GM12878 (cell line): ENCODE data around the gene RACGAP1. TPM values are rescaled to one million over a fixed set of nuclear protein-coding genes. Genes with fewer than 3 reads are reported as not detected.

Source experiments
- polyA plus RNA-seq, 11 experiments: library from polyadenylated mRNA; depleted of rRNA in 4 of 11; unstranded in 6 of 11; stranded (reverse) in 5 of 11; fragments of >200 nt; fragmentation: Nextera tagmentation in 4 of 11; fragmentation: Illumina TruSeq in 1 of 11; extraction: Ambion mirVana in 4 of 11; extraction: Trizol in 1 of 11; gene quantifications; 1 replicate in 1 of 11; 2 replicates in 10 of 11; pipeline versions ENCODE4 v1.2.1 to v1.2.3, GENCODE V29; 2011 to 2016; ENCODE audit warnings: inconsistent platforms in 2 of 11, missing spikeins in 2 of 11, low read depth in 1 of 11
- total RNA-seq, 4 experiments: library from RNA; depleted of rRNA in 3 of 4; stranded (reverse); fragments of >200 nt in 3 of 4; fragmentation: Illumina TruSeq in 1 of 4; extraction: Trizol in 1 of 4; gene quantifications; 2 replicates each; pipeline versions ENCODE4 v1.2.1 to v1.2.3, GENCODE V29; 2013 to 2021

Gene RACGAP1
- total and polyA plus RNA-seq, 10 of the 15 experiments (the other 5 are each of a cell fraction or from before 2014, with no cell fraction given): 32.4 to 87.9 (median 76.2) TPM

Other genes starting within 250 kb of the RACGAP1 start
Only the 7 nearest of the 11 such genes appear.
- gene AQP2, start 74.8 kb downstream of the RACGAP1 start, total RNA-seq (2014; rRNA removed): not detected in 2 replicates
- not detected in 2 replicates for gene AQP2, start 74.8 kb downstream of the RACGAP1 start, total RNA-seq (2014; rRNA removed; fragmentation: Illumina TruSeq; extraction: Trizol)
- gene AQP2, start 74.8 kb downstream of the RACGAP1 start, total RNA-seq (2021): not detected in 2 replicates
- not detected in 2 replicates for gene AQP2, start 74.8 kb downstream of the RACGAP1 start, polyA plus RNA-seq (2011; rRNA removed)
- not detected in 2 replicates for gene AQP2, start 74.8 kb downstream of the RACGAP1 start, polyA plus RNA-seq (2014; fragmentation: Illumina TruSeq; extraction: Trizol)
- not detected for gene AQP2, start 74.8 kb downstream of the RACGAP1 start, polyA plus RNA-seq (2014; fragmentation: Nextera tagmentation; extraction: Ambion mirVana)
- gene AQP2, start 74.8 kb downstream of the RACGAP1 start, polyA plus RNA-seq (2014; rRNA removed): not detected in 2 replicates
- gene AQP2, start 74.8 kb downstream of the RACGAP1 start, polyA plus RNA-seq (2016; fragmentation: Nextera tagmentation; extraction: Ambion mirVana): not detected
- not detected in 2 replicates for gene AQP5, start 63.6 kb downstream of the RACGAP1 start, total RNA-seq (2014; rRNA removed)
- not detected in 2 replicates for gene AQP5, start 63.6 kb downstream of the RACGAP1 start, total RNA-seq (2014; rRNA removed; fragmentation: Illumina TruSeq; extraction: Trizol)
- gene AQP5, start 63.6 kb downstream of the RACGAP1 start, total RNA-seq (2021): not detected in 2 replicates
- gene AQP5, start 63.6 kb downstream of the RACGAP1 start, polyA plus RNA-seq (2011; rRNA removed): not detected in 2 replicates
- gene AQP5, start 63.6 kb downstream of the RACGAP1 start, polyA plus RNA-seq (2014; fragmentation: Illumina TruSeq; extraction: Trizol): not detected in 2 replicates
- gene AQP5, start 63.6 kb downstream of the RACGAP1 start, polyA plus RNA-seq (2014; fragmentation: Nextera tagmentation; extraction: Ambion mirVana): not detected
- gene AQP5, start 63.6 kb downstream of the RACGAP1 start, polyA plus RNA-seq (2014; rRNA removed): not detected in 2 replicates
- not detected for gene AQP5, start 63.6 kb downstream of the RACGAP1 start, polyA plus RNA-seq (2016; fragmentation: Nextera tagmentation; extraction: Ambion mirVana)
- not detected in 2 replicates for gene AQP6, start 52.5 kb downstream of the RACGAP1 start, total RNA-seq (2014; rRNA removed)
- not detected in 2 replicates for gene AQP6, start 52.5 kb downstream of the RACGAP1 start, total RNA-seq (2014; rRNA removed; fragmentation: Illumina TruSeq; extraction: Trizol)
- gene AQP6, start 52.5 kb downstream of the RACGAP1 start, total RNA-seq (2021): not detected in 2 replicates
- not detected in 2 replicates for gene AQP6, start 52.5 kb downstream of the RACGAP1 start, polyA plus RNA-seq (2011; rRNA removed)
- gene AQP6, start 52.5 kb downstream of the RACGAP1 start, polyA plus RNA-seq (2014; fragmentation: Illumina TruSeq; extraction: Trizol): not detected in 2 replicates
- gene AQP6, start 52.5 kb downstream of the RACGAP1 start, polyA plus RNA-seq (2014; fragmentation: Nextera tagmentation; extraction: Ambion mirVana): not detected
- not detected in 2 replicates for gene AQP6, start 52.5 kb downstream of the RACGAP1 start, polyA plus RNA-seq (2014; rRNA removed)
- gene AQP6, start 52.5 kb downstream of the RACGAP1 start, polyA plus RNA-seq (2016; fragmentation: Nextera tagmentation; extraction: Ambion mirVana): not detected
- 0.05 and 0.28 TPM in 2 replicates for gene ASIC1, start 32.1 kb upstream of the RACGAP1 start, total RNA-seq (2014; rRNA removed)
- gene ASIC1, start 32.1 kb upstream of the RACGAP1 start, total RNA-seq (2014; rRNA removed; fragmentation: Illumina TruSeq; extraction: Trizol): not detected in 2 replicates
- gene ASIC1, start 32.1 kb upstream of the RACGAP1 start, total RNA-seq (2021): 0.13 and 0.26 TPM in 2 replicates
- 0.14 and 0.27 TPM in 2 replicates for gene ASIC1, start 32.1 kb upstream of the RACGAP1 start, polyA plus RNA-seq (2011; rRNA removed)
- 0.08 and 0.09 TPM in 2 replicates for gene ASIC1, start 32.1 kb upstream of the RACGAP1 start, polyA plus RNA-seq (2014; fragmentation: Illumina TruSeq; extraction: Trizol)
- gene ASIC1, start 32.1 kb upstream of the RACGAP1 start, polyA plus RNA-seq (2014; fragmentation: Nextera tagmentation; extraction: Ambion mirVana): under 1 TPM in 1 of 2 experiments, not detected in 1; 0.02 TPM
- gene ASIC1, start 32.1 kb upstream of the RACGAP1 start, polyA plus RNA-seq (2014; rRNA removed): 0.01 and 0.15 TPM in 2 replicates
- not detected for gene ASIC1, start 32.1 kb upstream of the RACGAP1 start, polyA plus RNA-seq (2016; fragmentation: Nextera tagmentation; extraction: Ambion mirVana)
- 83.2 and 90.4 TPM in 2 replicates for gene SMARCD1, start 59.8 kb upstream of the RACGAP1 start, total RNA-seq (2014; rRNA removed)
- 46.6 and 51.7 TPM in 2 replicates for gene SMARCD1, start 59.8 kb upstream of the RACGAP1 start, total RNA-seq (2014; rRNA removed; fragmentation: Illumina TruSeq; extraction: Trizol)
- 78.7 and 90.1 TPM in 2 replicates for gene SMARCD1, start 59.8 kb upstream of the RACGAP1 start, total RNA-seq (2021)
- gene SMARCD1, start 59.8 kb upstream of the RACGAP1 start, polyA plus RNA-seq (2011; rRNA removed): 38.7 and 67.2 TPM in 2 replicates
- gene SMARCD1, start 59.8 kb upstream of the RACGAP1 start, polyA plus RNA-seq (2014; fragmentation: Illumina TruSeq; extraction: Trizol): 92.4 and 96.2 TPM in 2 replicates
- 1 to 10 TPM; 1.4 to 2.9 TPM for gene SMARCD1, start 59.8 kb upstream of the RACGAP1 start, polyA plus RNA-seq (2014; fragmentation: Nextera tagmentation; extraction: Ambion mirVana)
- 66.1 and 97.4 TPM in 2 replicates for gene SMARCD1, start 59.8 kb upstream of the RACGAP1 start, polyA plus RNA-seq (2014; rRNA removed)
- gene SMARCD1, start 59.8 kb upstream of the RACGAP1 start, polyA plus RNA-seq (2016; fragmentation: Nextera tagmentation; extraction: Ambion mirVana): 10 to 100 TPM; 12.6 to 13.4 TPM
- gene GPD1, start 78.5 kb upstream of the RACGAP1 start, total RNA-seq (2014; rRNA removed): 0.11 and 0.23 TPM in 2 replicates
- gene GPD1, start 78.5 kb upstream of the RACGAP1 start, total RNA-seq (2014; rRNA removed; fragmentation: Illumina TruSeq; extraction: Trizol): 0.05 and 0.22 TPM in 2 replicates
- 0.19 and 0.26 TPM in 2 replicates for gene GPD1, start 78.5 kb upstream of the RACGAP1 start, total RNA-seq (2021)
- 0.23 and 0.61 TPM in 2 replicates for gene GPD1, start 78.5 kb upstream of the RACGAP1 start, polyA plus RNA-seq (2011; rRNA removed)
- 0.13 and 0.49 TPM in 2 replicates for gene GPD1, start 78.5 kb upstream of the RACGAP1 start, polyA plus RNA-seq (2014; fragmentation: Illumina TruSeq; extraction: Trizol)
- under 1 TPM in 1 of 2 experiments, not detected in 1; 0.04 TPM for gene GPD1, start 78.5 kb upstream of the RACGAP1 start, polyA plus RNA-seq (2014; fragmentation: Nextera tagmentation; extraction: Ambion mirVana)
- gene GPD1, start 78.5 kb upstream of the RACGAP1 start, polyA plus RNA-seq (2014; rRNA removed): 0.27 and 0.63 TPM in 2 replicates
- gene GPD1, start 78.5 kb upstream of the RACGAP1 start, polyA plus RNA-seq (2016; fragmentation: Nextera tagmentation; extraction: Ambion mirVana): under 1 TPM; 0.30 to 0.48 TPM
- gene COX14, start 86.7 kb upstream of the RACGAP1 start, total RNA-seq (2014; rRNA removed): 73.1 and 82.0 TPM in 2 replicates
- 44.6 and 45.3 TPM in 2 replicates for gene COX14, start 86.7 kb upstream of the RACGAP1 start, total RNA-seq (2014; rRNA removed; fragmentation: Illumina TruSeq; extraction: Trizol)
- 56.1 and 58.0 TPM in 2 replicates for gene COX14, start 86.7 kb upstream of the RACGAP1 start, total RNA-seq (2021)
- gene COX14, start 86.7 kb upstream of the RACGAP1 start, polyA plus RNA-seq (2011; rRNA removed): 97.8 and 140 TPM in 2 replicates
- 37.6 and 51.7 TPM in 2 replicates for gene COX14, start 86.7 kb upstream of the RACGAP1 start, polyA plus RNA-seq (2014; fragmentation: Illumina TruSeq; extraction: Trizol)
- gene COX14, start 86.7 kb upstream of the RACGAP1 start, polyA plus RNA-seq (2014; fragmentation: Nextera tagmentation; extraction: Ambion mirVana): 100 to 1,000 TPM; 323 to 361 TPM
- 99.8 and 109 TPM in 2 replicates for gene COX14, start 86.7 kb upstream of the RACGAP1 start, polyA plus RNA-seq (2014; rRNA removed)
- gene COX14, start 86.7 kb upstream of the RACGAP1 start, polyA plus RNA-seq (2016; fragmentation: Nextera tagmentation; extraction: Ambion mirVana): 100 to 1,000 TPM; 181 to 187 TPM